GM12892 (cell line): ENCODE measurements around the gene CDH13.

Experiments
- POLR2A ChIP-seq: IDR thresholded peaks from 2 replicates; pipeline ENCODE4 v1.6.1; 2011; ENCODE audit warnings: low read depth, low read length, control low read depth
- POLR2AphosphoS5 ChIP-seq: IDR thresholded peaks from 2 replicates; pipeline ENCODE4 v1.6.1; 2011; ENCODE audit warnings: low read depth, low read length, control low read depth
- TAF1 ChIP-seq: IDR thresholded peaks from 2 replicates; pipeline ENCODE4 v1.6.1; 2011; ENCODE audit warnings: low read depth, mild to moderate bottlenecking, control low read depth, low read length, borderline replicate concordance

GRCh38 chr16:83345846-83346640, 719.3 kb downstream of the CDH13 start:
- no peak for TF ChIP-seq POLR2A
- no peak for TF ChIP-seq TAF1
- TF ChIP-seq POLR2AphosphoS5 = no peak
